ENCODE measurements around the gene RER1.

Gene RER1

GRCh38 chr1:2392686-2393085 lies 1.0 kb downstream of the RER1 start:
- DNase-seq = no peak

- DNase-seq = no peak
Measured at GRCh38 chr1:2393471-2393877, 1.8 kb downstream of the RER1 start.

- DNase-seq = no peak
Measured at GRCh38 chr1:2394220-2394619, 2.6 kb downstream of the RER1 start.

GRCh38 chr1:2394761-2395160 lies 3.1 kb downstream of the RER1 start:
- no peak for DNase-seq

GRCh38 chr1:2395245-2395644 lies 3.6 kb downstream of the RER1 start:
- no peak for DNase-seq

GRCh38 chr1:2396059-2396458 lies 4.4 kb downstream of the RER1 start:
- no peak for DNase-seq

GRCh38 chr1:2396476-2396875 lies 4.8 kb downstream of the RER1 start:
- DNase-seq = no peak

GRCh38 chr1:2397007-2397679 lies 5.5 kb downstream of the RER1 start:
- no peak for DNase-seq

GRCh38 chr1:2398871-2399270 lies 7.2 kb downstream of the RER1 start:
- no peak for DNase-seq

- DNase-seq = no peak
Measured at GRCh38 chr1:2399890-2400575, 8.4 kb downstream of the RER1 start.

GRCh38 chr1:2400576-2400909 lies 8.9 kb downstream of the RER1 start:
- no peak for DNase-seq

- DNase-seq = no peak
Measured at GRCh38 chr1:2400950-2401649, 9.5 kb downstream of the RER1 start.

- no peak for DNase-seq
Measured at GRCh38 chr1:2402420-2402819, 10.8 kb downstream of the RER1 start.

GRCh38 chr1:2403273-2403672 lies 11.6 kb downstream of the RER1 start:
- no peak for DNase-seq

GRCh38 chr1:2404142-2404889 lies 12.7 kb downstream of the RER1 start:
- no peak for DNase-seq

- DNase-seq = no peak
Measured at GRCh38 chr1:2404890-2405511, 13.4 kb downstream of the RER1 start.

- DNase-seq = no peak
Measured at GRCh38 chr1:2405588-2406295, 14.1 kb downstream of the RER1 start.

- DNase-seq = no peak
Measured at GRCh38 chr1:2406451-2407041, 14.9 kb downstream of the RER1 start.

- DNase-seq = no peak
Measured at GRCh38 chr1:2407166-2407990, 15.7 kb downstream of the RER1 start.

- no peak for DNase-seq
Measured at GRCh38 chr1:2407991-2408275, 16.3 kb downstream of the RER1 start.

- no peak for DNase-seq
Measured at GRCh38 chr1:2408456-2408855, 16.8 kb downstream of the RER1 start.

Measured in stimulated activated CD4-positive, alpha-beta T cell treated with anti-CD3 and anti-CD28 coated beads, Interleukin-4, amount 100 ng/mL, for 24 hours (primary cell).